Effector CD4-positive, alpha-beta T cell (primary cell): ENCODE data around the gene DCDC2C.

ENCODE experiments used
- DNase-seq: peaks from one replicate; pipeline ENCODE4 v3.0.0-alpha.2; 2020

Gene DCDC2C

DNA sequence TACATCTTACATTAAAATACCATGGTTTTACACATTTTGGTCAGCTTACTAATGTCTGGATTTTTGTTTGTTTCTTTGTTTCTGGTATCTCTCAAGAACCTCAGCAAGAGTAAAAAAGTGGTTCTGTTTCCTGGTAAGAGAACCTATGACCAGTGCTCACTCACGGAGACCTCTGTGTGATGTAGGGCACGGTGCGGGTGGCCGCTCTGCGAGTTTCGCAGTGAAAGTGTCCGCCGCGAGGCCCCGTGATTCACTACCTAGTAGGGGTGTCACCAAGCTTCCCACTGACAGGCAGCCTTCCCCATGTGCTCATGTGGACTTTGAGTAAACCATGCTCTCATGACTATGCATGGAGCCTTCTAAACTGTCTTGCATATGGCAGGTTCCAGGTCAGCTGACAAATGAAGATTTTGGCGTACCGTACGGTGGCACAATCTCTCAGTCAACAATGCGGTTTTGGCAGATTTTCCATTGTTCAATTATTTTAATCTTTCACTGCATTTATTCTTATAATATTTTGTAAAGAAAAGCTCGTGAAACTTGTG is 137.3 kb downstream of the DCDC2C start:
- no peak for DNase-seq

DNA sequence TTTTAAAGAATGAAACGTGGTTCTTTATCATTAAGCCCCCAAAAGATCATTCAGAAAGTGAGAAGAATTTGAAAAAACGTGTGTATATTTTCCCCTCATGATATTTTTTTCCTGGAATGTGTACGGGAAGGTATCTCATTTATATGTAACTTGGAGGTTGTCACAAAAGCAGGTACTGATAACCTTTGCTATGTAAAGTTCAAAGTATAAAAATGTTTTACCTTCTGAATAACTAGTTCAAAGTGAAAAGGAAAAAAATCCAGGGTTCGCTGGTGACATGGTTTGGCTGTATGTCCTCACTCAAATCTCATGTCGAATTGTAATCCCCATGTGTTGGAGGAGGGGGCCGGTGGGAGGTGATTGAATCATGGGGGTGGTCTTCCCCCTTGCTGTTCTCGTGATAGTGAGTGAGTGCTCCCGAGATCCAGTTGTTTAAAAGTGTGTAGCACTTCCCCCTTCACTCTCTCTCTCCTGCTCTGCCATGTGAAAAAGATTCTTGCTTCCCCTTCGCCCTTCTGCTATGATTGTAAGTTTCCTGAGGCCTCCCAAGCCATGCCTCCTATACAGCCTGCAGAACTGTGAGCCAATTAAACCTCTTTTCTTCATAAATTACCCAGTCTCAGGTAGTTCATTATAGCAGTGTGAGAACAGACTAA is 144.2 kb downstream of the DCDC2C start:
- DNase-seq, result no peak

DNA sequence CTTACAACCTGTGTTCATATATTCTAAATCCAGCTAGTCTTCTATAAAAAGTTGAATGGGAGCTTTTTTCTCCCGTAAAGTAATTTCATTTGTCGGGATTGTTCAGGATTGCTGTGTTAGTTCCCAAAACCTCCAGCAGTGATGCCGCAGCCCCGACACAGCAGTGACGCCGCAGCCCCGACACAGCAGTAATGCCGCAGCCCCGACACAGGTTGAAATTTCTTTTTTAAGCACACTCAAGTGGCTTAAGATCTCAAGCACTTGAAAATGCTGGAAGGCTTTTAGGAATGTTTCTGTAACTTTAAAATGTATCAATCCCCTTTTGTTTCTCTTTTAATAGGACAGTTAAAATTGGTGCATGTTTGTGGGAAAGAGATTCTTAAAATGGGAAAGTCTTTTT is 145.4 kb downstream of the DCDC2C start:
- no peak for DNase-seq

DNA sequence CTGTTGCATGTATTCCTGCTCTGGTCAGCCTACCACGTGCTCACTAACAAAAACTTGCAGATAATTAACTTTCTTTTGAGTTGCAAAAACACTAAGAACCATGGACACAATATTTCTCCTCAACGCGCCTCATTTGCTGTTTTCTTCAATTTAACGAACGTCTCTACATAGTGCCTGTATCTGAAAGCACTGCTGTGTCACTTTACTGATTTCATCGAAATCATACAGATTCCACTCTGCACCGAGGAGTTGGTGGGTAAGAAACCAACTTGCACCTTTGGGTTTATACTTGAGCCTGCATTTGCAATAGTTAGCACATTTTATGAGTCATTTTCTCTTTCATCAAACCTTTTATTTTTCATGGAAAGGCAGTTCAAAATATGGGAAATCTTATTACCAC is 145.8 kb downstream of the DCDC2C start:
- DNase-seq, result no peak

DNA sequence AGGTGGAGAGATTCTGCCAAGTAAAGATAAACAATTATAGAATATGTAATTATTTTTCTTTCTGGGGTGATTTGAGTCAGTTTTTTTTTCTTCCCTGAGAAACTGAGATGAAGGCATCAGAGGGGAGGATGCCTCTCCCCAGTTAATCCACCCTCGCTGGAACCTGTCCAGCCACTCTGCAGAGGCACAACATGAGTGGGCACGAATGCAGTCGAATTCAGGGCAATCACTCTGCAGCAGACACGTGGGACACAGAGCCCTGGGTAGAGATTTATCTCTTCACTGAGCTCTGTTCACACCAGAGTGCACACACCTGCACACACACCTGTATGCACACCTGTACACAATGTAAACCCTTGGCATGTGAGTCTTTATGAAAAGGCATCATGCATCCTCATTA is 154.2 kb downstream of the DCDC2C start:
- no peak for DNase-seq

DNA sequence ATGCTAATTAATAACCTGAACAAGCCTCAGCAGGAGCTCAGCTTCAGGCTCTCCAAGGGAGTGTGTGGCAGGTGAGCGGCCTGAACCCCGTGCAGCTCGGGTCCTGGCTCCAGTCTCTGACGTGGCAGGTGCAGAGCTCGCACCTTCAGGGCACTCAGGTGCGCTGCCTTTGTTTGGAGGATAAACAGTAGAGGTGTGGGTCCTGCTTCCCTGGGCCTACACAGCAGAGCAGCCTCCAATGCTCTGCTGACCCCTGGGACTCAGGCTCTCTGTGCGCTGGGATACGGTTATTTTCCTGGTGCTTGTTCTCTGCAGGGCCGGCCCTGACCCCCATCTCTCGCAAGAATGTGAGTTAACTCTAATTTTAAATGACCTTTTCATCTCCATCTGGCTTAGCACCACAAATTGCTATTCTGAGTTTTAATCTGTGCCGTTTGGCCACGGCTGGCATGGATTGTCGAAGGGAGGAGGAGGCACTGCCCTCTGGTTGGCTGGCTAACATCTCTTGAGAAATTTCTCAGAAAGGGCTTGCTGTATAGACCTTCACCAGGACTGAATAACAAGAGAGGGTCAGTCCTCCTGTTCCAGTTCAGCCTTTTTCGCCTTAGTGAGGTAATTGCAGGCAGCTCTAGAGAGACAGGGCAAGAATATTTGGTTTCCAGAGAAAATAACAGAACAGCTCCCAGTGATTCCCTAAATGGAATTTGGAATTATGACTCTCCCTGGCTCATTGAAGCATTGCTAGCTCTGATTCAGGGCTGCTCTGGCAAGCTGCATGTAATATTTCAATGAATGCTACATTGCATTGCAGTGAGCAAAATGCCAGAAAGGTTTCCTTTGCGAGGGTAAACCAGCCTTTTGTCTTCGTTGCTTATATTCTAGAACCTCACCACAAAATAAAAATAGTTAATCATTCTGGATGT is 161.8 kb downstream of the DCDC2C start:
- no peak for DNase-seq

DNA sequence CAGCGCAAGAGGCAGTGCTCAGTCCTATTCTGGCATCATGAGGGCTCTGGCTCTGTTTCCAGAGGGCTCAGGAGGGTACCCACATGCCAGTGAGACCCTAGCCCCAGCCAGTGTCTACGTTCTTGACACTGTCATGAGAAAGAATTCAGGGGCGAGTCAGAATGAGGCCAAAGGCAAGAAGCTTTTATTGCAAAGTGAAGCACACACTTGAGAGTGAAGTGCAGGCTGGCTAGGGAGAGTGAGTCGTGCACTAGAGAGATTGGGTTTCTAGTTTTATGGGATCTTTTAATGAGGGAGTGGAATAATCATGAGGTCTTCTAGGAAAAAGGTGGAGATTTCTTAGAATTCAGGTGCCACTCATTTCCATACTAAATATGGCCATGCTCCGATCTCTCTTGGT is 164.1 kb downstream of the DCDC2C start:
- no peak for DNase-seq

DNA sequence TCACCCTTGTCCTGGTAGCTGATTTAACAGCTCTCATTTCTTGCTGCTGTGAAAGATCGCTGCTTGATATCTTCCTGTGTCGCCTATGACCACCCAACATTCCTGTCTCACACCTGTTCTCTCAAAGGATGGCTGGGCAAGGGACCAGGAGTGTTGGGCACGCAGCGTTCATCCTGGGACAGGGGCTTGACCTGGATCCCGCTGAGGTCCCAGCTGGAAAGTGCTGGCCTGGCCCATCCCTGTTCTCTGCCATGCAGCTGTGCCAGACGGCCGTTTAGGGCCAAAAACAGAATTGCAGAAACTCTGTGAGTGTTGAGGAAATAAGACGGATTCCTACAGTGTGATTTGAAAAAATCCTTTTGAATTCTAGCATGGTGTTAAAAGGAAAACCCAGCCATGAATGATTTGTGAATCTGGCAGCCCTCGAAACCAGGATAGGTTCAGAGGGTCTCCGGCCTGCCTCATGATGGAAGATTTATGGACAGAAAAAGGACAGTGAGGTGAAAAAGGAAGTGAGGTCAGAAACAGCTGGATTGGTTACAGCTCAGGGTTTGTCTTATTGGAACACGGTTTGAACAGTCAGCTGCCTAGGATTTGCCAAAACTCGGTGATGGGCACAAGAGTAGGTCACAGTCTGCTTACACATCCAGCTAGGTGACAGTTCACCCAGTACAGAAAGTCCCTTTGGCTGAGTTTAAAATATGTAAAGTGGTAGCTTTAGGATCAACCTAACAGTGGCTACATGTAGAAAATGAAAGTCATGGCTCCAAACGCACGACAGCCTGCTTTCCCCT is 164.8 kb downstream of the DCDC2C start:
- no peak for DNase-seq

DNA sequence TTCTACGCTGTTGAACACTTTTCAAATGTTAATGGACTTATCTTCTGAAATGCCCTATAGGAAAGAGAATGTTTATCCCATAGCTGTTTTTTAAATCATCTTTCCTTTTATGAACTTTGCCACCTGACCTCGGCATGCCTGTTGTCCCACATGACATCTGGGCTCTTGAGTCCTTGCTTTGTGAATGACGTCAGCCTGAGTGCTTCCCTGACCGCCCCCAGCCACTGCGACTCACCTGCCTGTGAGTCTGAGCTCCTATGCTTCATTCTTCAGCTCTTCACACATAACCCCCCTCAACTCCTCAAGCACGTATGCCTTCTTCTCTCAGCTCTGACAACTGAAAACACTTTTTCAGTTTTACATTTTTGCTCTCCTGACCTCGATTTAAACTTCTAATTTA is 166.8 kb downstream of the DCDC2C start:
- DNase-seq, result no peak

DNA sequence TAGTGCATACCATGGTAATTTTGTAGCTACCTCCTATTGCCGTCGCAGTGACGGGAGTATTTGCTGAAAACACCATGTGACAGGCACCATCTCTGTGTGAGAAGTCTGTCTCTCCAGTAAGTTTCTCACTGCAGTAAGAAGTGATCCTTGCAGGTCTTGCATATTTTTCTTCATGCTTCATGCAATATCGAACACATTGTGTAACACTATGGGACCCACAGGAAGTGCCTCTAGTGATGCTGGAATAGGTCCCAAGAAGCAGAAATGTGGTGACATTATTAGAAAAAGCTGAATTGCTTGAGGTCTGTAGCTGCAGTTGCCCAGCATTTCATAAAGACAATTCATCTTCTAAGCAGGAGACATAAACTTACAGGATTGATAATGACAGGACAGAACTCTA is 167.6 kb downstream of the DCDC2C start:
- no peak for DNase-seq

DNA sequence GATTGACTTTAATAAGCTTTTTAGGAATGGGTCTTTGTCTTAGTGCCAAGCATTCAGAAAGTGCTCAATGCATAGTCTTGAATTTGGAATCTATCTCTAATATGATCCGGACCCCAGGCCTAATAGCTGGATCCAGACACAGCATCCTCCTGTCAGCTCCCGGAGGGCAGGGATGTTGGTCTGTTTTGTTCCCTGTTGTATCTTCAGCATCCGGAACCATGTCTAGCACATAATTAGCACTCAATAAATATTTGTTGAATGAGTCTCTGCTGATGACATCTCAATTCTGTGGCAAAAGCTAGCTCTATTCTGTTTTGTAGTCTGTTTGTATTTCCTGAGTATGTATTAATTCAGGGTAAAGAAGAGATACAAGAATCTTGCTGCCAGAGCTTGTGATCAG is 169.1 kb downstream of the DCDC2C start:
- no peak for DNase-seq

DNA sequence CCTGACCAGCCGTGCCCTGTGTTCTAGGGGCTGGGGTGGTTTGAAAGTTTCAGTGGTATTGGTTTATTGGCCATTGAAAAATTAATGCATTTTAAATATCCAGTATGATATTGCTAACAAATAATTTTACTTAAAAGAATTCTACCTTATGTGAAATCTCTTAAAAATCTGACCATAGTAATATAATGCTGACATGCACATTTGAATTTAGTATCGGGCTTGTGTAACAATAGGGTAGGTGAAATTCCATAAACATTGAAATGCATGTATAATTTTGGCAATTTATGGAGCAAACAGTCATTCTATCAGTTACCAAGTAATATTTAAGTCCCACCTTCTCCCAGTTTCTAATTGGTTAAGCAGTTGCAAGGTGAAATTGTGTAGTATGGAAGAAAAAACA is 170.5 kb downstream of the DCDC2C start:
- DNase-seq, result no peak

DNA sequence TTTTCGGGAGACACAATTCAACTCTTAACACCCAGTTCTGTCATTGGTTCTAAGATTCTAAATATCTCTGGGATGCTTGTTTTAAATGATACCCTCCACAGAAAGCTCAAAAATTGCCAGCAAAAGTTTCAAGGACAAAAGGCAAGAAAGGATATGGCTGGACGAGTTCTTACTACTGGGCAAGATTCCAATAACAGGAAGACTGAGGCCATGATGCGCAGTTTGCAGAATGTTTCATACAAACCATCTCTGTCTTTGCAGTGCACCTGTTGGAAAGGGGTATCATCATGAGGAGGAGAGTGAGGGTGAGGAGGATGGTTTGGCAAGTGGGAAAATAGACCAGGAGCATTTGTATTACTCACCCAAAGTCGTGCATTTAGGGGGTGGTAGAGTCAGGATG is 172.8 kb downstream of the DCDC2C start:
- no peak for DNase-seq

DNA sequence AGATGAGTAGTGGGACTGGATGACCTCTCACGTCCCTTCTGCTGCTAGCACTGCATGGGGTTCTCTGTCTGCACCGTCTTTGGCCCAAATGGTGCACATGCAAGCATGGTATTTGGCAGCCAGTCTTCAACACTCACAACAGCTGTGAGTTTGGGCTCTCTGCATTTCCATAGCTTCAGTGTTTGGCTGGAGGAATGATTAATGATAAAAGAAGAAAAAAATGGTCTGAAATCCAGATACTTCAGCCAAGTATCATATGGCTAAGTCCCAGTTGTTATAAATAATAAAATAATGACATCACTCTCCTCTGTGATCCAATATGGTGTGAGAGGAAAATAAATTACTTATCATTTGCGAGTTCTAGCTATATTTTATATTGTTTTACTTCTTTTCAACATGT is 173.3 kb downstream of the DCDC2C start:
- no peak for DNase-seq

DNA sequence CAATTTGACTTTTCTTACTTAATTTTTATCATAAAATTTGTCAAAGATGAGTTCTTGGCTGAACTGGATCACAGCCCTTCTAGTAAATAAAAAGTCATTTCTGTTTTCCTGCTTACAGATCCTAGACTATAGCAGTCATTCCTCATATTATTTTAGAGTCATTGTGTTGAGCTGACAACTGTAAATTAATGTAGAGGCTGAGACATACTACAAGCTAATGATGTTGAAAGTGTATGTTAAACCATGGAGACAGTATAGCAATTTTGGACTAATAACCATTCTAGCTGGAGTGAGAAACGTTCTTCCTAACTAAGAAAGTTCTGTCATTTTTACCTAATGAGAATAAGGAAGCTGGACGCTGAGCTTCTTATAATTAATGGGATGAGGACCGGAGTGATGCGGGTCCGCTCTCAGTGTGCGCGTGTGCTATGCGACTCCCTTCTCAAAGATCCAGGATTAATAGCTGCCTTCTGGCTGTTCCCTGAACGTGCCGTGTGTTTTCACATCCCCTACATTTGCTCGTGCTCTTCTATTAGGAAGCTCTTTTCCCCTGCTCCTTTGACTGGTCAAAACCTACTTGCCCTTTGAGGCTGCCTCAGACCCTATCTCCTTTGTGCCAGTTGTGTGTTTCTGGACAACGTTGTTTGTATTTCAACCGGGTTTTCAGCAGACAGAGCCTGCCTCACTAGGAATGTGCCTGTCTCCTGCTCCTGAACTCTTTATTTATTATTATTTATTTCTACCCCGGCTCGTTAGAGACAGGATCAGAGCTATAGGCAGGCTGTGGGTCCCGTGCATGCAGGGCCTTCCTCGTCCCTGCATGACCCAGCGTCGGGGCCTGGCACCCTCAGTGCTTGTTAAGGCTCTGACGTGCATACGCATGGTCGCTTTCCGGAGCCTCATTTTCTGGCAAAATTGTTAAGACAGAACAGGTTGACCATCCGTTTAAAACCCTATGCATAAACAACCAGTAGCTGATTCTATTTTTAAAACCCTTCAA is 182.6 kb downstream of the DCDC2C start:
- DNase-seq, result no peak

DNA sequence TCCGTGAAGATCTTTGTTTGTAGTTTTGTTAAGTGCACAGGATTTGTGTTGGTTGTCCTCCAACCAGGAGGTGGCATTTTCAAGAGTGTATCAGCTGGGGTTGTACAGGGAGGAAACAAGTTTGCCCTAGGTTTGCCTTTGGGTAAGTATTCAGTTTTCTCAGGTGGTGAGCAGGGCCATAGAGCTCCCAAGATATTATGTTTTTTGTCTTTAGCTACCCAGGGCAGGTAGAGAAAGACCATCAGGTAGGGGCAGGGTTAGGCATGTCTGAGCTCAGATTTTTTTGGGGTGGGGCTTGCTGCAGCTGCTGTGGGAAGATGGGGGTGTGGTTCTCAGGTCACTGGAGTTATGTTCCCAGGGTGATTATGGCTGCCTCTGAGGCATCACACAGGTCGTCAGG is 191.6 kb downstream of the DCDC2C start:
- DNase-seq, result no peak
